ENCODE data around the gene ANO10. TPM values are rescaled to one million over a fixed set of nuclear protein-coding genes. Genes with fewer than 3 reads are reported as not detected.
"Not testable (repeated sequence)": the region's sequence is repeated elsewhere in the genome, so short reads cannot be mapped to it uniquely, and the experiment has no call there.

Gene ANO10
- total and polyA plus RNA-seq, 5 donors from 2014 or later: 5.3 to 9.8 (median 6.5) TPM

- Mint-ChIP-seq H3K27me3 (no peaks in the 10 kb centered on the region), H3K36me3 (peaks cover 8% of the 10 kb centered on the region), H3K9me3 (no peaks in the 10 kb centered on the region), H3K4me3 (no peak overlapping the region), H3K4me1 (peaks cover 0 to 13% (median 0%) of the 10 kb centered on the region in 4 donors), H3K27ac (no peak overlapping the region)
- H3K27ac ChIP-seq (ENCODE audit: insufficient read depth, low read length, poor library complexity, severe bottlenecking): no peak overlapping the region
- no peak overlapping the region for H3K4me3 ChIP-seq (ENCODE audit: low read depth, low read length)
- H3K36me3 ChIP-seq (ENCODE audit: control insufficient read depth, insufficient read depth, low read length): no peaks in the 10 kb centered on the region
- DNase-seq: no peak
- H3K4me1 ChIP-seq (ENCODE audit: control insufficient read depth, insufficient read depth, low read length, poor library complexity, severe bottlenecking): no peaks in the 10 kb centered on the region
- H3K27me3 ChIP-seq (ENCODE audit: control insufficient read depth, insufficient read depth, low read length): no peaks in the 10 kb centered on the region
- ATAC-seq (ENCODE audit: low read depth in 2 of 2): no peak
- H3K9me3 ChIP-seq (ENCODE audit: control insufficient read depth in 2 of 2, low read length in 2 of 2): no peaks in the 10 kb centered on the region
These were observed 13.1 kb downstream of the ANO10 start for GRCh38 chr3:43608751-43609150.

GRCh38 chr3:43606284-43606683, 15.5 kb downstream of the ANO10 start:
- Mint-ChIP-seq H3K4me1 (peaks cover 0 to 9% (median 3%) of the 10 kb centered on the region in 4 donors), H3K9me3 (no peaks in the 10 kb centered on the region), H3K36me3 (peaks cover 17% of the 10 kb centered on the region), H3K27me3 (no peaks in the 10 kb centered on the region), H3K4me3 (no peak overlapping the region), H3K27ac (no peak overlapping the region)
- no peak overlapping the region for H3K4me3 ChIP-seq (ENCODE audit: low read depth, low read length)
- no peaks in the 10 kb centered on the region for H3K27me3 ChIP-seq (ENCODE audit: control insufficient read depth, insufficient read depth, low read length)
- ATAC-seq (ENCODE audit: low read depth in 2 of 2): no peak
- H3K9me3 ChIP-seq (ENCODE audit: control insufficient read depth in 2 of 2, low read length in 2 of 2): no peaks in the 10 kb centered on the region
- H3K27ac ChIP-seq (ENCODE audit: insufficient read depth, low read length, poor library complexity, severe bottlenecking): no peak overlapping the region
- H3K4me1 ChIP-seq (ENCODE audit: control insufficient read depth, insufficient read depth, low read length, poor library complexity, severe bottlenecking): no peaks in the 10 kb centered on the region
- DNase-seq: no peak
- H3K36me3 ChIP-seq (ENCODE audit: control insufficient read depth, insufficient read depth, low read length): no peaks in the 10 kb centered on the region

GRCh38 chr3:43599959-43600358, 21.9 kb downstream of the ANO10 start:
- H3K9me3 Mint-ChIP-seq; H3K27ac Mint-ChIP-seq; H3K4me1 ChIP-seq (ENCODE audit: control insufficient read depth, insufficient read depth, low read length, poor library complexity, severe bottlenecking); H3K36me3 ChIP-seq (ENCODE audit: control insufficient read depth, insufficient read depth, low read length); DNase-seq; H3K4me3 Mint-ChIP-seq; H3K27me3 Mint-ChIP-seq; H3K4me3 ChIP-seq (ENCODE audit: low read depth, low read length); H3K4me1 Mint-ChIP-seq; H3K27me3 ChIP-seq (ENCODE audit: control insufficient read depth, insufficient read depth, low read length); ATAC-seq (ENCODE audit: low read depth in 2 of 2); H3K9me3 ChIP-seq (ENCODE audit: control insufficient read depth in 2 of 2, low read length in 2 of 2); H3K27ac ChIP-seq (ENCODE audit: insufficient read depth, low read length, poor library complexity, severe bottlenecking): not testable (repeated sequence)
- peaks cover 20% of the 10 kb centered on the region for H3K36me3 Mint-ChIP-seq

GRCh38 chr3:43597961-43598360, 23.9 kb downstream of the ANO10 start:
- no peak for DNase-seq
- peaks cover 0 to 4% (median 1%) of the 10 kb centered on the region in 4 donors for H3K4me1 Mint-ChIP-seq
- Histone ChIP-seq H3K27ac (ENCODE audit: insufficient read depth, low read length, poor library complexity, severe bottlenecking) (no peak overlapping the region), H3K36me3 (ENCODE audit: control insufficient read depth, insufficient read depth, low read length) (no peaks in the 10 kb centered on the region), H3K9me3 (ENCODE audit: control insufficient read depth in 2 of 2, low read length in 2 of 2) (no peaks in the 10 kb centered on the region), H3K4me3 (ENCODE audit: low read depth, low read length) (no peak overlapping the region), H3K27me3 (ENCODE audit: control insufficient read depth, insufficient read depth, low read length) (no peaks in the 10 kb centered on the region), H3K4me1 (ENCODE audit: control insufficient read depth, insufficient read depth, low read length, poor library complexity, severe bottlenecking) (no peaks in the 10 kb centered on the region)
- ATAC-seq (ENCODE audit: low read depth in 2 of 2): no peak
- H3K4me3 Mint-ChIP-seq: no peak overlapping the region
- peaks cover 12% of the 10 kb centered on the region for H3K36me3 Mint-ChIP-seq
- H3K27me3 Mint-ChIP-seq: no peaks in the 10 kb centered on the region
- H3K9me3 Mint-ChIP-seq: peaks cover 0 to 9% (median 0%) of the 10 kb centered on the region in 7 donors
- H3K27ac Mint-ChIP-seq: no peak overlapping the region

DNA sequence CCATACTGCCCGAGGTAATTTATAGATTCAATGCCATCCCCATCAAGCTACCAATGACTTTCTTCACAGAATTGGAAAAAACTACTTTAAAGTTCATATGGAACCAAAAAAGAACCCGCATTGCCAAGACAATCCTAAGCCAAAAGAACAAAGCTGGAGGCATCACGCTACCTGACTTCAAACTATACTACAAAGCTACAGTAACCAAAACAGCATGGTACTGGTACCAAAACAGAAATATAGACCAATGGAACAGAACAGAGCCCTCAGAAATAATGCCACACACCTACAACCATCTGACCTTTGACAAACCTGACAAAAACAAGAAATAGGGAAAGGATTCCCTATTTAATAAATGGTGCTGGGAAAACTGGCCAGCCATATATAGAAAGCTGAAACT, 25.6 kb downstream of the ANO10 start:
- not testable (repeated sequence) for H3K36me3 ChIP-seq (ENCODE audit: control insufficient read depth, insufficient read depth, low read length); H3K27me3 Mint-ChIP-seq; H3K27me3 ChIP-seq (ENCODE audit: control insufficient read depth, insufficient read depth, low read length); H3K4me3 Mint-ChIP-seq; H3K9me3 ChIP-seq (ENCODE audit: control insufficient read depth in 2 of 2, low read length in 2 of 2); ATAC-seq (ENCODE audit: low read depth in 2 of 2); H3K4me1 ChIP-seq (ENCODE audit: control insufficient read depth, insufficient read depth, low read length, poor library complexity, severe bottlenecking); DNase-seq; H3K27ac ChIP-seq (ENCODE audit: insufficient read depth, low read length, poor library complexity, severe bottlenecking); H3K4me3 ChIP-seq (ENCODE audit: low read depth, low read length); H3K4me1 Mint-ChIP-seq; H3K27ac Mint-ChIP-seq
- peaks cover 16% of the 10 kb centered on the region for H3K36me3 Mint-ChIP-seq
- peaks cover 0 to 16% (median 3%) of the 10 kb centered on the region in 7 donors for H3K9me3 Mint-ChIP-seq

- H3K27me3 Mint-ChIP-seq; H3K27me3 ChIP-seq (ENCODE audit: control insufficient read depth, insufficient read depth, low read length); H3K4me1 Mint-ChIP-seq; H3K36me3 ChIP-seq (ENCODE audit: control insufficient read depth, insufficient read depth, low read length); ATAC-seq (ENCODE audit: low read depth in 2 of 2); H3K27ac Mint-ChIP-seq; H3K9me3 ChIP-seq (ENCODE audit: control insufficient read depth in 2 of 2, low read length in 2 of 2); H3K27ac ChIP-seq (ENCODE audit: insufficient read depth, low read length, poor library complexity, severe bottlenecking); H3K4me3 ChIP-seq (ENCODE audit: low read depth, low read length); H3K4me3 Mint-ChIP-seq; H3K4me1 ChIP-seq (ENCODE audit: control insufficient read depth, insufficient read depth, low read length, poor library complexity, severe bottlenecking); DNase-seq: not testable (repeated sequence)
- Mint-ChIP-seq H3K9me3 (peaks cover 0 to 17% (median 7%) of the 10 kb centered on the region in 7 donors), H3K36me3 (peaks cover 23% of the 10 kb centered on the region)
These were observed 26.5 kb downstream of the ANO10 start for GRCh38 chr3:43595280-43595679.

DNA sequence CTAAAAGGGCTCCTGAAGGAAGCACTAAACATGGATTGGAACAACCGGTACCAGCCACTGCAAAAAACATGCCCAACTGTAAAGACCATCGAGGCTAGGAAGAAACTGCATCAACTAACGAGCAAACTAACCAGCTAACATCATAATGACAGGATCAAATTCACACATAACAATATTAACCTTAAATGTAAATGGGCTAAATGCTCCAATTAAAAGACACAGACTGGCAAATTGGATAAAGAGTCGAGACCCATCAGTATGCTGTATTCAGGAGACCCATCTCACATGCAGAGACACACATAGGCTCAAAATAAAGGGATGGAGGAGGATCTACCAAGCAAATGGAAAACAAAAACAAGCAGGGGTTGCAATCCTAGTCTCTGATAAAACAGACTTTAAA, 28.2 kb downstream of the ANO10 start:
- H3K4me3 Mint-ChIP-seq, H3K27me3 Mint-ChIP-seq: not testable (repeated sequence)
- peaks cover 28% of the 10 kb centered on the region for H3K36me3 Mint-ChIP-seq

GRCh38 chr3:43591866-43592265, 29.9 kb downstream of the ANO10 start:
- DNase-seq; H3K27me3 ChIP-seq (ENCODE audit: control insufficient read depth, insufficient read depth, low read length); H3K27me3 Mint-ChIP-seq; H3K36me3 ChIP-seq (ENCODE audit: control insufficient read depth, insufficient read depth, low read length); H3K27ac ChIP-seq (ENCODE audit: insufficient read depth, low read length, poor library complexity, severe bottlenecking); H3K9me3 ChIP-seq (ENCODE audit: control insufficient read depth in 2 of 2, low read length in 2 of 2); ATAC-seq (ENCODE audit: low read depth in 2 of 2); H3K4me1 ChIP-seq (ENCODE audit: control insufficient read depth, insufficient read depth, low read length, poor library complexity, severe bottlenecking); H3K27ac Mint-ChIP-seq; H3K4me1 Mint-ChIP-seq; H3K4me3 Mint-ChIP-seq; H3K4me3 ChIP-seq (ENCODE audit: low read depth, low read length): not testable (repeated sequence)
- Mint-ChIP-seq H3K9me3 (peaks cover 0 to 17% (median 9%) of the 10 kb centered on the region in 7 donors), H3K36me3 (peaks cover 29% of the 10 kb centered on the region)

More for the DNA sequence above, 28.2 kb downstream of the ANO10 start:
- not testable (repeated sequence) for H3K4me3 ChIP-seq (ENCODE audit: low read depth, low read length); H3K27ac Mint-ChIP-seq; H3K9me3 ChIP-seq (ENCODE audit: control insufficient read depth in 2 of 2, low read length in 2 of 2); ATAC-seq (ENCODE audit: low read depth in 2 of 2); DNase-seq; H3K36me3 ChIP-seq (ENCODE audit: control insufficient read depth, insufficient read depth, low read length); H3K27me3 ChIP-seq (ENCODE audit: control insufficient read depth, insufficient read depth, low read length); H3K4me1 Mint-ChIP-seq; H3K27ac ChIP-seq (ENCODE audit: insufficient read depth, low read length, poor library complexity, severe bottlenecking); H3K4me1 ChIP-seq (ENCODE audit: control insufficient read depth, insufficient read depth, low read length, poor library complexity, severe bottlenecking)
- peaks cover 0 to 17% (median 7%) of the 10 kb centered on the region in 7 donors for H3K9me3 Mint-ChIP-seq

Measured in CD4-positive, CD25-positive, alpha-beta regulatory T cell (primary cell).